Right lobe of liver (tissue), 6 donors: ENCODE results near the gene INO80. TPM values are rescaled to one million over a fixed set of nuclear protein-coding genes. Genes with fewer than 3 reads are reported as not detected.

Experiments
- ATAC-seq, 4 donors: fragments of 200-7000 bp; cut with Tn5 transposase; one replicate each; pipeline ENCODE4 v1.9.1; 2020; ENCODE audit warnings: mild to moderate bottlenecking in 4 of 4, moderate library complexity in 4 of 4
- DNase-seq, 3 donors: peaks; one replicate each; pipeline ENCODE4 v3.0.0-alpha.2; 2020
- H3K27ac ChIP-seq, 3 donors: fragments of 200-600 bp; one replicate each; pipeline ENCODE4 v1.8.0; 2022
- H3K27me3 ChIP-seq, 2 donors: fragments of 200-600 bp; one replicate each; pipeline ENCODE4 v1.8.0; 2022
- H3K36me3 ChIP-seq, 4 donors: fragments of 200-600 bp; sonication (generic) in 1 of 4; one replicate each; pipeline versions ENCODE4 v1.5.1 to v1.8.0; 2017 to 2022; ENCODE audit warnings: control low read depth in 1 of 4
- H3K4me1 ChIP-seq, 4 donors: fragments of 200-600 bp; sonication (generic) in 1 of 4; one replicate each; pipeline versions ENCODE4 v1.5.1 to v1.8.0; 2017 to 2022; ENCODE audit warnings: control low read depth in 1 of 4
- H3K4me3 ChIP-seq, 3 donors: fragments of 200-600 bp; one replicate each; pipeline ENCODE4 v1.8.0; 2022
- H3K9me3 ChIP-seq, 4 donors: fragments of 200-600 bp; sonication (generic) in 1 of 4; one replicate each; pipeline versions ENCODE4 v1.5.1 to v1.8.0; 2017 to 2022; ENCODE audit warnings: control low read depth in 1 of 4
- POLR2A ChIP-seq: fragments of 450-650 bp; IDR thresholded peaks from one replicate; pipeline ENCODE4 v1.6.1; 2017; ENCODE audit warnings: antibody characterized with exemption, mild to moderate bottlenecking
- WGBS: methylation state at CpG from one replicate; pipeline ENCODE4 v1.1.6; 2018; ENCODE audit warnings: low coverage, low lambda C conversion rate; ENCODE audit not compliant: insufficient coverage; ENCODE audit errors: missing lambda C conversion rate; 5-methylcytosine and 5-hydroxymethylcytosine counted together
- intact Hi-C, 2 donors: fragments of 100-400 bp; cut with DNase I; formaldehyde crosslinking; loops; one replicate each; pipeline versions ENCODE4 v1.11.2 to v1.14.1; 2022
- total RNA-seq, 6 experiments: library from RNA; depleted of rRNA in 2 of 6; stranded (reverse); fragments of >200 nt in 2 of 6; fragmentation: NEBNext Ultra II Directional in 3 of 6; extraction: Animal tissue kit (Norgen Biotek cat#: 25700) in 3 of 6; gene quantifications; one replicate each; pipeline versions ENCODE4 v1.1.0 to v1.2.4, GENCODE V29; 2016 to 2023
- TF ChIP-seq, protein P1 (sequence below), 4 donors: fragments of 200-600 bp in 3 of 4; fragments of 450-650 bp in 1 of 4; IDR thresholded peaks; one replicate each; pipeline versions ENCODE4 v1.5.1 to v1.8.0; 2016 to 2022; ENCODE audit warnings: antibody characterized with exemption in 4 of 4, mild to moderate bottlenecking in 2 of 4
- donor health status: DM: no; HTN: yes; CAD: no.
- donor health status: DM: no; HTN: no; CAD: no.
- donor health status: DM: no; HTN: no; CAD: no.
- donor health status: DM: no; HTN: yes; CAD: no.
- donor health status: DM: no; HTN: yes; CAD: no.

Gene INO80
- total RNA-seq, 6 experiments from 2014 or later = 7.8 to 12.5 (median 11.2) TPM

DNA sequence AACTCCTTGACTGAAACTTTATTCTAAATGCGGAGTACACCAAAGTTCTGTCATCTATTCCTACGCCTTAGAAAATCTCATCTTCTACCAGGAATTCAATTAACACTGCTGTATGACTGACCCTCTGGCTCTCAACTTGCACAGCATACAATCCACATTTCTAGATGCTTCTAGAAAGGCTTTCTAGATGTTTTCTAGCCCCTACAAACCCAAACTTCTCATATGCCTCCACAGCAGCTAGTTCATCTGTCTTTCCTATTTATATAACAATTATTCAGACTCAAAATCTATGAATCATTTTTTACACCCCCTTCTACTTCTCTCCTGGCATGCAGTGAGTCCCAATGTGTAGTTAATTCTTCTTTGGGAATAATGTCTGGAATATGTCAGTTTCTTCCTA lies 13.2 kb downstream of the INO80 start:
- no peaks in the 10 kb centered on the region for H3K4me1 ChIP-seq
- DNase-seq (no peak), ATAC-seq (no peak)
- no peak overlapping the region for H3K4me3 ChIP-seq
- TF ChIP-seq POLR2A = no peak
- TF ChIP-seq, protein P1, sequence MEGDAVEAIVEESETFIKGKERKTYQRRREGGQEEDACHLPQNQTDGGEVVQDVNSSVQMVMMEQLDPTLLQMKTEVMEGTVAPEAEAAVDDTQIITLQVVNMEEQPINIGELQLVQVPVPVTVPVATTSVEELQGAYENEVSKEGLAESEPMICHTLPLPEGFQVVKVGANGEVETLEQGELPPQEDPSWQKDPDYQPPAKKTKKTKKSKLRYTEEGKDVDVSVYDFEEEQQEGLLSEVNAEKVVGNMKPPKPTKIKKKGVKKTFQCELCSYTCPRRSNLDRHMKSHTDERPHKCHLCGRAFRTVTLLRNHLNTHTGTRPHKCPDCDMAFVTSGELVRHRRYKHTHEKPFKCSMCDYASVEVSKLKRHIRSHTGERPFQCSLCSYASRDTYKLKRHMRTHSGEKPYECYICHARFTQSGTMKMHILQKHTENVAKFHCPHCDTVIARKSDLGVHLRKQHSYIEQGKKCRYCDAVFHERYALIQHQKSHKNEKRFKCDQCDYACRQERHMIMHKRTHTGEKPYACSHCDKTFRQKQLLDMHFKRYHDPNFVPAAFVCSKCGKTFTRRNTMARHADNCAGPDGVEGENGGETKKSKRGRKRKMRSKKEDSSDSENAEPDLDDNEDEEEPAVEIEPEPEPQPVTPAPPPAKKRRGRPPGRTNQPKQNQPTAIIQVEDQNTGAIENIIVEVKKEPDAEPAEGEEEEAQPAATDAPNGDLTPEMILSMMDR (IDR thresholded peaks at IDR 0.05) = no peak
- no peak overlapping the region for H3K27ac ChIP-seq
- WGBS = 94% methylated on average over 2 of the region's 2 CpGs
- H3K9me3 ChIP-seq = no peaks in the 10 kb centered on the region
- H3K27me3 ChIP-seq = no peaks in the 10 kb centered on the region
- intact Hi-C loops = no loop called here
- peaks cover 0 to 5% (median 0%) of the 10 kb centered on the region in 4 donors for H3K36me3 ChIP-seq

DNA sequence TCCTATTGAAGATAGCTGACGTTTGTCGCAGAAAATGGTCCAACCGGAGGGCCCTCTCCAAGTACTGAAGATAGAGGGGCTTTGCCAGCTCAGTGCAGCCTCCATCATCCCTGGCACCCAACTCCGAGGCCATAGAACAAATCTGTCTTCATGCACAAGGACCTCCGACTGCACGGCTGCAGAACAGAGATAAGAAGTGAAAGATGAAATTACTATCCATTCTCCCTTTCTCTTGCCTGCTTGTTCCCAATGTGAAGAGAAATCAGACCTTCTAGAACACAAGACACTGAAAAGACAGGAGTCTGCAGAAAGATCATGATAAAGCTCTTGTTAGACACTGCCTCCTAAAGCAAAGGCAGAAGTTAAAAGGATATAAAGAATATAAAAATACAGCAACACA lies 19.9 kb downstream of the INO80 start:
- Histone ChIP-seq H3K27ac (no peak overlapping the region), H3K4me3 (no peak overlapping the region), H3K27me3 (no peaks in the 10 kb centered on the region), H3K9me3 (no peaks in the 10 kb centered on the region), H3K4me1 (no peaks in the 10 kb centered on the region), H3K36me3 (peaks cover 0 to 46% (median 16%) of the 10 kb centered on the region in 4 donors)
- DNase-seq (no peak), ATAC-seq (no peak)
- WGBS = 74% methylated on average over 6 of the region's 6 CpGs
- intact Hi-C loops = no loop called here
- TF ChIP-seq, protein P1 (IDR thresholded peaks at IDR 0.05) = no peak
- TF ChIP-seq POLR2A = no peak

DNA sequence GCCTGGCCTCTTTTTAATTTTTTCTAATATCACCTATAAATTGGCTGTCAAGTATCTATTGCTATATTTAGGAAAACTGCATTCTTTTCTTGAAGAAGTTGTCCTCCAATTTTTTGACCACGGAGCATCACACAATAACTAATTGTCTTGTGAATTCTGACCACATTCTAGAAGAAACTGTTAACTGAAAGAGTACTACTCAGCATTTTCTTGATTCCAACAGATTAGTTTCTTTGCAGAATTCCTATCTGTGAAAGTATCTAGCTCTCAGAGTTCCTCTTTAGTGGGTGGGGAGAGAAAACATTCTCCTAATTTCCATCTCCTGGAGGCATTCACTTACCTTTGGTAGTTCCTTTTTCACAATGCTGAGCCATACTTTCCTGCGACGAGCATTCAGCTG lies 31.1 kb downstream of the INO80 start:
- WGBS = 80% methylated on average over 3 of the region's 3 CpGs
- TF ChIP-seq, protein P1 (IDR thresholded peaks at IDR 0.05) = no peak
- TF ChIP-seq POLR2A = no peak
- H3K9me3 ChIP-seq = no peaks in the 10 kb centered on the region
- DNase-seq (no peak), ATAC-seq (no peak)
- H3K27me3 ChIP-seq = no peaks in the 10 kb centered on the region
- intact Hi-C loops = no loop called here
- H3K4me3 ChIP-seq = no peak overlapping the region
- no peaks in the 10 kb centered on the region for H3K4me1 ChIP-seq
- H3K36me3 ChIP-seq = peaks cover 0 to 84% (median 48%) of the 10 kb centered on the region in 4 donors
- no peak overlapping the region for H3K27ac ChIP-seq

DNA sequence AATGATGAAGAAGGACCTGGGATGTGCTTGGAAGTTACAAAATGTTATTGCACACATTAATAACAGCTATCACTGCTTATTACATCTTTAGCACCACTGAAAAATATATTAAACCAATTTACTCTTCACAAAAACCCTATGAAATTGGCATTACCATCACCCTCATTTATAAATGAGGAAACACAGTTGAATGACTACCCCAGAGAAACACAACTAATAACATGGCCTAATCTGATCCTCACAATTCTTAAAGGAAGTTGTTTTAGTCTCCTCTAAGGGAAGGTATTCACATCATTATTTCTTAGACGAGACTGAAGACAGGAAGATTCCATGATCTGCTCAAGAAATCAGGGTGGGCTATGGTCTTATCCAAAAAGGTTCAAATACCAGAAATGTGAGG lies 35.9 kb downstream of the INO80 start:
- ATAC-seq (no peak), DNase-seq (no peak)
- WGBS = 89% methylated on average over 1 of the region's 1 CpG

More for the DNA sequence above, 35.9 kb downstream of the INO80 start:
- intact Hi-C loops = no loop called here
- peaks cover 0 to 91% (median 52%) of the 10 kb centered on the region in 4 donors for H3K36me3 ChIP-seq
- H3K27me3 ChIP-seq = no peaks in the 10 kb centered on the region
- no peak overlapping the region for H3K4me3 ChIP-seq
- no peak overlapping the region for H3K27ac ChIP-seq
- TF ChIP-seq, protein P1 (IDR thresholded peaks at IDR 0.05) = no peak
- no peak for TF ChIP-seq POLR2A
- H3K4me1 ChIP-seq = no peaks in the 10 kb centered on the region
- H3K9me3 ChIP-seq = no peaks in the 10 kb centered on the region
